ENCODE measurements around the gene SMIM21.

DNA sequence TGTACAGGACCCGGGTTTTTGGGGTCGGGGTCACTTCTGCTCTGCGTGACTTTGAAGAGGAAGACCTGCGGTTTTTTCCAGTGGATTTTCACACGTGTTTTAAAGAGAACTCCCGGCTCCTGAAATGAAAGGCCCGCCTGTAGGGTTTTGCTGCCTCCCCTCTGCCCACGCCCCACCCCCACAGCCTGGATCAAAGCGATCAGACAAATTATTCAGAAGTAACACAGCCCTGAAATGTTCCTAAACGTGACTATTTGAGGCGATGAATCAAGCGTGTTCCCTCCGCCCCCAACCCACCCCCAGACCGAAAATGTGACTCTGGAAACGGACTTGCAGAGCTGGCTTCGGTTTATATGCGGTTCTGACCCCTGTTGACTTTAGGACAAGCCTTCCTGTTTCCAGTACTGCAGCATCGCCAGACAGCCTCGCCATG lies 28.7 kb upstream of the SMIM21 start:
- TF ChIP-seq, protein P1, sequence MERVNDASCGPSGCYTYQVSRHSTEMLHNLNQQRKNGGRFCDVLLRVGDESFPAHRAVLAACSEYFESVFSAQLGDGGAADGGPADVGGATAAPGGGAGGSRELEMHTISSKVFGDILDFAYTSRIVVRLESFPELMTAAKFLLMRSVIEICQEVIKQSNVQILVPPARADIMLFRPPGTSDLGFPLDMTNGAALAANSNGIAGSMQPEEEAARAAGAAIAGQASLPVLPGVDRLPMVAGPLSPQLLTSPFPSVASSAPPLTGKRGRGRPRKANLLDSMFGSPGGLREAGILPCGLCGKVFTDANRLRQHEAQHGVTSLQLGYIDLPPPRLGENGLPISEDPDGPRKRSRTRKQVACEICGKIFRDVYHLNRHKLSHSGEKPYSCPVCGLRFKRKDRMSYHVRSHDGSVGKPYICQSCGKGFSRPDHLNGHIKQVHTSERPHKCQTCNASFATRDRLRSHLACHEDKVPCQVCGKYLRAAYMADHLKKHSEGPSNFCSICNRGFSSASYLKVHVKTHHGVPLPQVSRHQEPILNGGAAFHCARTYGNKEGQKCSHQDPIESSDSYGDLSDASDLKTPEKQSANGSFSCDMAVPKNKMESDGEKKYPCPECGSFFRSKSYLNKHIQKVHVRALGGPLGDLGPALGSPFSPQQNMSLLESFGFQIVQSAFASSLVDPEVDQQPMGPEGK (CRISPR knock-in tag; IDR thresholded peaks at IDR 0.05; ENCODE audit: borderline replicate concordance) = no peak
- no peak for TF ChIP-seq CSDC2 (CRISPR knock-in tag; IDR thresholded peaks at IDR 0.05)
